Measurements from ENCODE around the gene ARMCX5.
A peak's percentile ranks its signal among the peaks of the same experiment; 100 is the strongest.

The ARMCX5 gene

GRCh38 chrX:102599084-102599950 lies at the start of gene ARMCX5:
Gene ARMCX5 (plus strand): TSS chrX:102599515. CDS start chrX:102602142, 2,627 bp downstream.
- peak; percentile 16 for DNase-seq (ENCODE audit: low spot score)
- TF ChIP-seq, protein P1, sequence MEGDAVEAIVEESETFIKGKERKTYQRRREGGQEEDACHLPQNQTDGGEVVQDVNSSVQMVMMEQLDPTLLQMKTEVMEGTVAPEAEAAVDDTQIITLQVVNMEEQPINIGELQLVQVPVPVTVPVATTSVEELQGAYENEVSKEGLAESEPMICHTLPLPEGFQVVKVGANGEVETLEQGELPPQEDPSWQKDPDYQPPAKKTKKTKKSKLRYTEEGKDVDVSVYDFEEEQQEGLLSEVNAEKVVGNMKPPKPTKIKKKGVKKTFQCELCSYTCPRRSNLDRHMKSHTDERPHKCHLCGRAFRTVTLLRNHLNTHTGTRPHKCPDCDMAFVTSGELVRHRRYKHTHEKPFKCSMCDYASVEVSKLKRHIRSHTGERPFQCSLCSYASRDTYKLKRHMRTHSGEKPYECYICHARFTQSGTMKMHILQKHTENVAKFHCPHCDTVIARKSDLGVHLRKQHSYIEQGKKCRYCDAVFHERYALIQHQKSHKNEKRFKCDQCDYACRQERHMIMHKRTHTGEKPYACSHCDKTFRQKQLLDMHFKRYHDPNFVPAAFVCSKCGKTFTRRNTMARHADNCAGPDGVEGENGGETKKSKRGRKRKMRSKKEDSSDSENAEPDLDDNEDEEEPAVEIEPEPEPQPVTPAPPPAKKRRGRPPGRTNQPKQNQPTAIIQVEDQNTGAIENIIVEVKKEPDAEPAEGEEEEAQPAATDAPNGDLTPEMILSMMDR (IDR thresholded peaks at IDR 0.05; ENCODE audit: extremely low read depth, insufficient read depth, missing control alignments): no peak
- in situ Hi-C loops (cut with MboI; ENCODE audit: low pct_unique_long_range_greater_than_20kb, low sequenced_read_pairs, unreplicated experiment): no loop called here

GRCh38 chrX:102558607-102559006 lies 40.7 kb upstream of the ARMCX5 start:
- no peak for DNase-seq (ENCODE audit: low spot score)
- in situ Hi-C loops (cut with MboI; ENCODE audit: low pct_unique_long_range_greater_than_20kb, low sequenced_read_pairs, unreplicated experiment): no loop called here
- TF ChIP-seq, protein P1 (IDR thresholded peaks at IDR 0.05; ENCODE audit: extremely low read depth, insufficient read depth, missing control alignments): no peak

GRCh38 chrX:102560423-102561068 lies 38.8 kb upstream of the ARMCX5 start:
- in situ Hi-C loops (cut with MboI; ENCODE audit: low pct_unique_long_range_greater_than_20kb, low sequenced_read_pairs, unreplicated experiment): no loop called here
- TF ChIP-seq, protein P1 (IDR thresholded peaks at IDR 0.05; ENCODE audit: extremely low read depth, insufficient read depth, missing control alignments): no peak
- no peak for DNase-seq (ENCODE audit: low spot score)

- DNase-seq (ENCODE audit: low spot score): no peak
- in situ Hi-C loops (cut with MboI; ENCODE audit: low pct_unique_long_range_greater_than_20kb, low sequenced_read_pairs, unreplicated experiment): no loop called here
- TF ChIP-seq, protein P1 (IDR thresholded peaks at IDR 0.05; ENCODE audit: extremely low read depth, insufficient read depth, missing control alignments): no peak
Observed at GRCh38 chrX:102580891-102581290, 18.4 kb upstream of the ARMCX5 start.

- in situ Hi-C loops (cut with MboI; ENCODE audit: low pct_unique_long_range_greater_than_20kb, low sequenced_read_pairs, unreplicated experiment): no loop called here
- no peak for DNase-seq (ENCODE audit: low spot score)
- TF ChIP-seq, protein P1 (IDR thresholded peaks at IDR 0.05; ENCODE audit: extremely low read depth, insufficient read depth, missing control alignments): no peak
Observed at GRCh38 chrX:102593367-102593766, 5.9 kb upstream of the ARMCX5 start.

- TF ChIP-seq, protein P1 (IDR thresholded peaks at IDR 0.05; ENCODE audit: extremely low read depth, insufficient read depth, missing control alignments): no peak
- no peak for DNase-seq (ENCODE audit: low spot score)
- in situ Hi-C loops (cut with MboI; ENCODE audit: low pct_unique_long_range_greater_than_20kb, low sequenced_read_pairs, unreplicated experiment): no loop called here
Observed at GRCh38 chrX:102599951-102600579, 750 bp downstream of the ARMCX5 start.

Measured in GM13977 (cell line).